CD4-positive, alpha-beta T cell treated with Interferon gamma for 1 hour (primary cell): ENCODE results near the gene HCN4.
"Not testable (repeated sequence)": the region's sequence is repeated elsewhere in the genome, so short reads cannot be mapped to it uniquely, and the experiment has no call there.

Experiments
- DNase-seq: peaks from one replicate; pipeline ENCODE4 v3.0.0-alpha.2; 2020

The HCN4 gene

GRCh38 chr15:73368301-73369136 lies at the start of gene HCN4:
Gene HCN4, minus strand, starts transcription at chr15:73368958. Its CDS starts 688 bp downstream, at chr15:73368270.
- no peak for DNase-seq

- DNase-seq = no peak
These were observed 46.1 kb upstream of the HCN4 start for GRCh38 chr15:73414876-73415275.

- no peak for DNase-seq
These were observed 34.4 kb upstream of the HCN4 start for GRCh38 chr15:73403171-73403570.

GRCh38 chr15:73400222-73400621 lies 31.5 kb upstream of the HCN4 start:
- not testable (repeated sequence) for DNase-seq

DNA sequence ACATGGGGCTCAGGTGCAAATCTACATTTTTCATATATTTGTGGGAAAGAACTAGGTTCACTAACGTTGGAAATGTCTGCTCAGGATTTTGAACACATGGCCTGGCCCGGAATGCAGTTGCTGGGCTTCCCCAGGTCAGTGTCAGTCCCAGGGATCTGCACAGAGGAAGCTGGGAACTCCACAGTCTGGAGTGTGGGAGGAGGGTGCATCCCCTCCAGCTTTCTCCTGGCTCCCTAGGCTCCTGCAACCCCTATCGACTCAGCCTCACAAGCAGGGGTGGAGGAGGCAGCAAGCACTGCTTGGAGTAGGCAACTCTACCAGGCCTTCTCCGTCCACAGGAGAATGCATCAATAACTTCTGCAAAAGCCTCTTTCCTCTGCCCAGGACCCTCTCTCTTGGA lies 30.1 kb upstream of the HCN4 start:
- DNase-seq = no peak

DNA sequence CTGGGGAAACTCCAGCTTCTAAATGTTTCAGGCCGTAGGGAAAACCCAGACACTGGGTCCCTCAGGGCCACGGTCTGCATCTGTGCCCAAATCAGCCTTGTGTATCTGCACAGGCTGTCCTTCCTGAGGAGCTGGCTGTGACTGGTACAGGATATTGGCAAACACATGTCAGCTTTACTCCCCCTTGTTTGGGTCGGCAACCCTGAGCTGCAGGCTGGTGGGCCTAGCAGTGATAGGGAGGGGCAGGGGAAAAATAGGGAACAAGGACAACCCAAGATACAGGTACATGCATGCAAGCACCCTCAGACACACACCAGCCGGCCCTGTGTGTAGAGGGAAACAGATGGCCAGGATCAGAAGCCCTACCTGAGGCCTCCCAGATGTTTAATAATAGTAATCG lies 28.7 kb upstream of the HCN4 start:
- DNase-seq = no peak

- DNase-seq = no peak
These were observed 26.9 kb upstream of the HCN4 start for GRCh38 chr15:73395671-73396070.

- no peak for DNase-seq
These were observed 26.0 kb upstream of the HCN4 start for GRCh38 chr15:73394782-73395181.

DNA sequence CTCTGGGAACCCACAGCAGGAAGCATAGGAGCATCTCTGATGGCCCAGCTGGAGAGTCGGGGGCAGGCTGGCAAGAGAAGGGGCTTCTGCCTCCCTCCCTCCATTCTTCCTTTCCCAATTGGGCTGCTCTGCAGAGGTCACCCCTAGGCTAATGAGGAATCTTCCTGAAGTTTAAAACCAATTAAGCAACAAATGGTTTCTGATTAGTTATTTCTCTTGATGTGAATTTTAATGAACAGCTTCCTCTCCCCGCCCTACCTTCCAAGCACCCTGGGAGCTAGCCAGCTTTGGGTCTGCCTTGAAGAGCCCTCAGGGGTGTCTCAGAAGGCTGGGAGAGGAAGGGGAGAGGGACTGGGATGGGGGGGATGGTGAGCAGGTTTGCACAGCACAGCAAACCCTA lies 24.6 kb upstream of the HCN4 start:
- DNase-seq = no peak

GRCh38 chr15:73392025-73392424 lies 23.3 kb upstream of the HCN4 start:
- no peak for DNase-seq

- DNase-seq = no peak
These were observed 22.5 kb upstream of the HCN4 start for GRCh38 chr15:73391128-73391872.

DNA sequence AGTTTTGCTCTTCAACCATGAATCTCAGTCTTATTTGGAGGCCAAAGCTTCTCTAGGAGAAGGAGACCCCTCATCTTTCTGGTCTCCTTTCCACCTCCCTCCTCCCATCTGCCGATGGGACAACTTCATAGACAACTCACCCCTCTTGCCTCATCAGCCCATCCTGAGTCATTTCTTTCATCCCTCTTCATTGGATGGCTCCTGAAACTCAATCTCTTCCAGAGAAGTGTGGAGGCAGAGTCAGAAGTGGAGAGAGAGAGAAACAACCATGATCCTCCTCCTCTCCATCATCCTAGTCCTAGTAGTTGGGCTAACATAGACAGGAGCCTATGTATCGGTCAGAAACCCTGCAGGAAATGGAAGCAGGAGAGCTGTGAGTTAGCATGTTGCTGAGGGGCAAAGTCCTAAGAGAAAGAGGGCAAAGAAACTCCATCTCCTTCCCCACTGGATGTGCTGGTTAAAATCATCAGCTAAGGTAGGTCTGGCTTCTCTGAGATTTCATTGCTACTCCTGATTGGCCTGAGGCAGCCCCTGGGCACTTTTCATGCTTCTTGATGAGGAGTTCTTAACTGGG lies 21.3 kb upstream of the HCN4 start:
- DNase-seq = no peak

- no peak for DNase-seq
These were observed 20.8 kb upstream of the HCN4 start for GRCh38 chr15:73389539-73389938.

GRCh38 chr15:73388256-73388781 lies 19.6 kb upstream of the HCN4 start:
- DNase-seq = no peak

- no peak for DNase-seq
These were observed 18.9 kb upstream of the HCN4 start for GRCh38 chr15:73387507-73388255.

- DNase-seq = no peak
These were observed 18.2 kb upstream of the HCN4 start for GRCh38 chr15:73386886-73387506.

DNA sequence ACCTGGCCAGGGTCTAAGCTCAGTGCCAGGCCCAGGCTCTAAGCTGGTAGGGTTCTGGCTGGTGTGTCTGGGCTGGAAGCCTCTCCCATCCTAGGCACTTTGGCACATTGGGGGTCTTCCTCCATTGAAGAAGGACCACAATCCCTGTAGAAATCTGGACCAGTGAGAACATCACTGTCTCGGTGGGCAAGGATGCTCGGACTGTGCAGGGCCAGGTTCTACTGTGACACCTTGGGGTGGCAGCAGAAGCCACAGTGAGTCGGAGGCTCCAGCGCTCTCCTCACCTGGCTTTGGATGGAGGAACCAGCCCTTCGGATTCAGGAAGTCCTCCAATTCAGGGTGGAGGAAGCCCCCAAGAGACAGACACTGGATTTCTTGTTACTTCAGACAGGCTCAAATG lies 17.5 kb upstream of the HCN4 start:
- no peak for DNase-seq

DNA sequence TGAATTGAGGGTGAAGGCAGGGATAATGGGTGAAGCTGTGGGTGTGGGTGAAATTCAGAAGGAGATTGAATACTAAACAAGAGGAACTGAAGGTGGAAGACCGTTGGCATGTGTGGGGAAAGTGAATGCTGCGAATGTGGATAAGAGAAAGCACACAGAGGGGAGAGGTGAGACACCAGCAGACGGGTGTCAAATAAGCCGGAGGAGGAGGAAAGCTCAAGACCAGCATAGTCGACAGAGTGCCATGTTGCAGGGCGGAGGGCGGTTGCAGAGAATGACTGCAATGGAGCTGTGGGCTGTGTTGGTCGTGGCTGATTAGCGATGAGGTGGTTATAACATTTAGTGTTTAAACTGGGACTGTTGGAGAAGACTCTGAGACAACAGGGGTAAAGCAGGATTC lies 16.4 kb upstream of the HCN4 start:
- no peak for DNase-seq

- DNase-seq = no peak
These were observed 14.8 kb upstream of the HCN4 start for GRCh38 chr15:73383310-73384189.

GRCh38 chr15:73382115-73382514 lies 13.4 kb upstream of the HCN4 start:
- no peak for DNase-seq

GRCh38 chr15:73380661-73381060 lies 11.9 kb upstream of the HCN4 start:
- DNase-seq = no peak
